Sigmoid colon (tissue), 4 donors: ENCODE data around the gene IMPG1.

Experiments
- EP300 ChIP-seq, 4 donors: sonication (generic); formaldehyde crosslinking; IDR thresholded peaks; one replicate each; pipeline ENCODE4 v1.6.1; 2017; ENCODE audit warnings: antibody characterized with exemption in 4 of 4
- POLR2A ChIP-seq, 2 donors: fragments of 450-650 bp; IDR thresholded peaks; one replicate each; pipeline ENCODE4 v1.6.1; 2016; ENCODE audit warnings: antibody characterized with exemption in 2 of 2, mild to moderate bottlenecking in 2 of 2, moderate library complexity in 2 of 2
- POLR2AphosphoS5 ChIP-seq, 4 donors: sonication (generic); formaldehyde crosslinking; IDR thresholded peaks; one replicate each; pipeline ENCODE4 v1.6.1; 2017; ENCODE audit warnings: antibody characterized with exemption in 4 of 4
- TF ChIP-seq, protein P1 (sequence below), 4 experiments: fragments of 450-650 bp in 3 of 4; fragments of 200-600 bp in 1 of 4; IDR thresholded peaks; one replicate each; pipeline ENCODE4 v1.5.1; 2016 to 2019; ENCODE audit warnings: antibody characterized with exemption in 4 of 4, mild to moderate bottlenecking in 3 of 4, moderate library complexity in 2 of 4

DNA sequence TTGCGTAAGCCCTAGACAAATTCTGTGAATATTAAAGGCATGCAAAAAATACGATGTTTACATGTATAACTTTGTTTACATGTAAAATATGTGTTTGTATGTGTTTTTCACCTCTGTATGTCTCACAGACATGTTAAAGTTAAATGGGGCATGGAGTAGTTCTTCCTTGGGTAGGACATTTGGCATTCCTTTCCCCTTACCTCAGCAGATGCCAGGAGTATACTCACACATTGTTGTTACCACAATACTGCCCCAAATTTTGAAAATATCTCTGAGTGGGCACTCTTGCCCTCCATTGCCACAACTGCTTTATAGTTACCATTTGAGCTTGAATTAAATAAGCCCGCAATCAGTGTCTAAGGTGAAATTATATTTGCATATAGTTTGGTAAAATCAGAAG is 175.9 kb downstream of the IMPG1 start:
- no peak for TF ChIP-seq POLR2A (IDR thresholded peaks at IDR 0.05)
- TF ChIP-seq, protein P1, sequence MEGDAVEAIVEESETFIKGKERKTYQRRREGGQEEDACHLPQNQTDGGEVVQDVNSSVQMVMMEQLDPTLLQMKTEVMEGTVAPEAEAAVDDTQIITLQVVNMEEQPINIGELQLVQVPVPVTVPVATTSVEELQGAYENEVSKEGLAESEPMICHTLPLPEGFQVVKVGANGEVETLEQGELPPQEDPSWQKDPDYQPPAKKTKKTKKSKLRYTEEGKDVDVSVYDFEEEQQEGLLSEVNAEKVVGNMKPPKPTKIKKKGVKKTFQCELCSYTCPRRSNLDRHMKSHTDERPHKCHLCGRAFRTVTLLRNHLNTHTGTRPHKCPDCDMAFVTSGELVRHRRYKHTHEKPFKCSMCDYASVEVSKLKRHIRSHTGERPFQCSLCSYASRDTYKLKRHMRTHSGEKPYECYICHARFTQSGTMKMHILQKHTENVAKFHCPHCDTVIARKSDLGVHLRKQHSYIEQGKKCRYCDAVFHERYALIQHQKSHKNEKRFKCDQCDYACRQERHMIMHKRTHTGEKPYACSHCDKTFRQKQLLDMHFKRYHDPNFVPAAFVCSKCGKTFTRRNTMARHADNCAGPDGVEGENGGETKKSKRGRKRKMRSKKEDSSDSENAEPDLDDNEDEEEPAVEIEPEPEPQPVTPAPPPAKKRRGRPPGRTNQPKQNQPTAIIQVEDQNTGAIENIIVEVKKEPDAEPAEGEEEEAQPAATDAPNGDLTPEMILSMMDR (IDR thresholded peaks at IDR 0.05), result no peak
- TF ChIP-seq EP300 (IDR thresholded peaks at IDR 0.05), result no peak
- TF ChIP-seq POLR2AphosphoS5 (IDR thresholded peaks at IDR 0.05), result no peak
